ENCODE measurements around the gene FGFR1OP2. TPM values are rescaled to one million over a fixed set of nuclear protein-coding genes. Genes with fewer than 3 reads are reported as not detected.
"Not testable (repeated sequence)": the region's sequence is repeated elsewhere in the genome, so short reads cannot be mapped to it uniquely, and the experiment has no call there.

The FGFR1OP2 gene
- total RNA-seq, 8 experiments from 2014 or later: 28.3 to 55.4 (median 44.8) TPM

GRCh38 chr12:26935636-26936378 lies 2.5 kb upstream of the FGFR1OP2 start:
- Histone ChIP-seq H3K4me3 (no peak overlapping the region), H3K4me1 (replicated peaks in 1 of 2) (peaks cover 9 to 13% of the 10 kb centered on the region in 2 donors), H3K27ac (no peak overlapping the region)
- 79 to 100% (median 94%) methylated on average over 2 to 7 of the region's 7 CpGs for WGBS, 10 experiments
- in situ Hi-C loops (cut with MboI; ENCODE audit: low pct_unique_long_range_greater_than_20kb in 2 of 9, low sequenced_read_pairs in 9 of 9, unreplicated experiment in 9 of 9): no loop called here
- ATAC-seq (replicated peaks in 6 of 8): no peak

DNA sequence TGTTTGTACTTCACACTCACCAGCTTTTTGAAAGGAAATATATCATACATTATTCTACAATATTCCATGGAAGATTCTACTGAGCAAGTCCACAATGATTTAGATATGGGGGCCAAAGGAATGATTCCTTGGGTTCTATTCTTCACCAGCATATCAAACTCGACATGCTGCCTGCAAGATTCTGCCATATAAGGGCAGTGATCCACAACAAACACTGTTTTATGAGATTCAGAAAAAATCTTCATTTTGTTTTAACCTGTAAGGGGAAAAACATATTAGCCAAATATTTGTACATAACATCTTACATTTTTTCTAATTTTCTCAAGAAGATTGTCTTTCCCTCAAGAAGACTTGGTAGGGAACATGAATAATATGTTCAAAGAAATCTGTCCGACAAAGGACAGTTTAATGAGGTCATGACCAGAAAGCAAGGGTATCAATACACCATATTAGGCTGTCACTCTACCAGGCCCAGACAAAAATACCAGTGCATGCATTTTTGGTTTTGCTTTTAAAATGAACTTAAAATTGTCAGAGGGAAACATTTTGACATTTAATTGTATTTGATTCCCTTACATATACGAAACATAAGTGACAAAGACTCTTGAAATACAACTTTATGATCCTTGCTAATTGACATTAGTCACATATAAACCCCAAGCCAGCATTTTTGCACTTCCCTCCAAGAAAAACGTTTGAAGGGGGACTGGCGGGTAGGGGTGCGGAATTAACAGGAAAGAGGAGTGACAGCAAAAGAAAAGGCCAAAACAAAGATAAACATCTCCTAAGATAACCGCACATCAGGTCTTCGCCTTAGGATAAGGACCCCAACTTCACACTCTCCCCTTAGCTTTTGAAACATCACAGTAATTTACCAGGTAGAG lies 1.5 kb upstream of the FGFR1OP2 start:
- no peak for ATAC-seq (replicated peaks in 6 of 8)
- H3K4me3 ChIP-seq: peak overlapping the region; percentile 55 to 83 (median 74)
- 0 to 7% (median 3%) methylated on average over 3 to 8 of the region's 8 CpGs for WGBS, 10 experiments
- peaks cover 9 to 13% of the 10 kb centered on the region in 2 donors for H3K4me1 ChIP-seq (replicated peaks in 1 of 2)
- in situ Hi-C loops (cut with MboI; ENCODE audit: low pct_unique_long_range_greater_than_20kb in 2 of 9, low sequenced_read_pairs in 9 of 9, unreplicated experiment in 9 of 9): no loop called here
- no peak overlapping the region for H3K27ac ChIP-seq

DNA sequence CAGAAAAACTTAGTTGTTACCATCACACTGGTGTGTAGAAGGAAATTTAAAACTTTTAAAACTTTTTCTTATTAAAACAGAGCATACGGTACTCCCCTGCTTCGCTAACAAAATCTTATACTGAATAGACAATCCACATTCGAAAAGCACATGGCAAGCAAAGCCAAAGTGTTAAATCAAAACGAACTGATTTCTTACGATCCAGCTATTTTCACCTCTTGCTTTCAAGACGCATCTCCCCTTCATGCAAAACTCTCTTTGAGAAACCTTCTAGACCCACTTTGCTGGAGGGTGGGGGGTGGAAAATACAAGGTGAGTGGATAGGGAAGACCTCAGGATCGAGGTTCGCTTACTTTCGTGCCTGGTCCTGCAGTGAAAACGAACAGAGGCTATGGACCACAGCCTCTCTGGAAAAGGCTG lies 817 bp upstream of the FGFR1OP2 start:
- 0 to 3% (median 0%) methylated on average over 1 to 8 of the region's 10 CpGs; no CpG with 5 or more reads in 2 of the 10 experiments for WGBS, 10 experiments
- ATAC-seq (replicated peaks in 6 of 8): no peak
- H3K4me3 ChIP-seq: peak overlapping the region; percentile 55 to 83 (median 74)
- H3K27ac ChIP-seq: peak overlapping the region; percentile 98 to 99
- peaks cover 9 to 13% of the 10 kb centered on the region in 2 donors for H3K4me1 ChIP-seq (replicated peaks in 1 of 2)
- in situ Hi-C loops (cut with MboI; ENCODE audit: low pct_unique_long_range_greater_than_20kb in 2 of 9, low sequenced_read_pairs in 9 of 9, unreplicated experiment in 9 of 9): no loop called here

DNA sequence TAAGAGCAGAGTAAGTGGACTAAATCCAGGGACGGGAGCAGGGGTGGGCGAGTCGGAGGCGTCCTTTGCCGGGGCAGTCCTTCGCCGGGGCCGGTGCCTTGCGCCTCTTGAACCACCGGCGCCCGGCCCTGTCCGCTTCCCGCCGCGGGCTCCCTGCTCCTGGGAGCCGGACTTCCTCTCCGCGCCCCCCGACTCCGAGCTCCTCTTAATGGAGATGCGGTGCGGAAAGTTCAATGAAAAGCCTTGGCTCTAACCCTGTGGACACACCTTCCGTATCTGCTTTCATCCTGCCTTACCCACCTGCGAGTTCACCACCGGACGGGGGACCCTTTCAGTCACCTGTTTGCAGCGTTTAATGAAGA lies 412 bp downstream of the FGFR1OP2 start:
- Histone ChIP-seq H3K27ac (peak overlapping the region; percentile 98 to 99), H3K4me1 (replicated peaks in 1 of 2) (peaks cover 6 to 13% of the 10 kb centered on the region in 2 donors), H3K4me3 (peak overlapping the region; percentile 55 to 83 (median 74))
- ATAC-seq (replicated peaks in 6 of 8): peak; percentile 17 to 42 (median 34)
- WGBS, 10 experiments: 0% methylated on average over 1 to 6 of the region's 28 CpGs; no CpG with 5 or more reads in 4 of the 10 experiments
- in situ Hi-C loops (cut with MboI; ENCODE audit: low pct_unique_long_range_greater_than_20kb in 2 of 9, low sequenced_read_pairs in 9 of 9, unreplicated experiment in 9 of 9): no loop called here

GRCh38 chr12:26939192-26939832 lies 1.0 kb downstream of the FGFR1OP2 start:
- peak overlapping the region in 1 of 2 donors; percentile 98 for H3K27ac ChIP-seq
- H3K4me3 ChIP-seq: peak overlapping the region; percentile 55 to 83 (median 74)
- in situ Hi-C loops (cut with MboI; ENCODE audit: low pct_unique_long_range_greater_than_20kb in 2 of 9, low sequenced_read_pairs in 9 of 9, unreplicated experiment in 9 of 9): no loop called here
- 0 to 26% (median 10%) methylated on average over 4 to 9 of the region's 9 CpGs for WGBS, 10 experiments
- peaks cover 6 to 13% of the 10 kb centered on the region in 2 donors for H3K4me1 ChIP-seq (replicated peaks in 1 of 2)
- ATAC-seq (replicated peaks in 6 of 8): no peak

DNA sequence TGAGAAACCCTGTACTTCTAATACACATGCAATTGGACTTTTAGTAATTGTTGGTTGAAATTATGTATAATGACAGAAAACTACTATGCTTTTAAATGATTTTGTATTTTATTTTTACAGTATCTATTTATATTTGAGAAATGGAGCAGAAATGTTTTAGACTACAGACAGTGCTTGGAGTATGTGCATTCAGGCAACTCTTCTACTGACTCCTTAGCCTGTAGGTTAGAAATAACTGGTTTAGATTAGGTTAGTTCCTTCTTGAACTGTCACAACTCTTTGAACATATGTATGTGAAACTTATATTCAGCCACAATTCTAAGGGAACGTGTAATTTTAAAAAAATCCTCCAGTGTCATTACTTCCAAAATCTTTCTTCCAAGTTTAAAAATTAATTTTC lies 1.7 kb downstream of the FGFR1OP2 start:
- 0 to 71% (median 13%) methylated on average over 1 of the region's 1 CpG; no CpG with 5 or more reads in 1 of the 10 experiments for WGBS, 10 experiments
- in situ Hi-C loops (cut with MboI; ENCODE audit: low pct_unique_long_range_greater_than_20kb in 2 of 9, low sequenced_read_pairs in 9 of 9, unreplicated experiment in 9 of 9): no loop called here
- Histone ChIP-seq H3K4me1 (replicated peaks in 1 of 2) (peaks cover 6 to 13% of the 10 kb centered on the region in 2 donors), H3K4me3 (peak overlapping the region; percentile 55 to 83 (median 74)), H3K27ac (no peak overlapping the region)
- no peak for ATAC-seq (replicated peaks in 6 of 8)

DNA sequence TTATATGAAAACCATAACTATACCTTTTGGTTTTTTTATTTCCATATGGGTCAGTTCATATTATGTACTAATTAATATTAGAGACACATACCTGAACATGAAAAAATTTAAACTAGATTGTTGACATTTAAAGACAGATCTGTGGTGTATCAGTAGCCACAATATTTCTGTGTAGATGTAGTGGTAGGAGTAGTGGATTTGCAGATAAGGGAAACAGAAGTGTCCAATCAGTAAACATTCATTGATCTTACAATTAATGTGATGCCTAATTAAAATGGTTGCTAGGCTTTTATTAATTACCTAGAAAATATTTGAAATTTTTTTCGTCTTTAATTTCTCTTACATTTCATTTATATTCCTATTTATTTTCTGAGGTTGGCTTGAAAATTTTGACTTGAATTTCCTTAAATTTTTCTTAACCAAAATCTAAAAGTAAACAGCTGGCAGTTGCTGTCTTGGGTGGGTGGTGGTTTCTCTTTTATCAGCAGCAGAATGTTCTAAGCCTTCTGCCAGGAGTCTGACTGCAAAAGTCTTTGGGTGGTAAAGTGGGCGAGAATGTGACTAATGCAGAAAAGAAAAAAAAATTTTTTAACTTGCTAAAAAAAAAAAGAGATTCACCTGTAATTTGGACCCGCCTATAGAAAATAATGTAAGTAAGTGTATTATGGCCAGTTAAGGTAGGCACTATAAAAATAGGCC lies 2.4 kb downstream of the FGFR1OP2 start:
- 46 to 100% (median 89%) methylated on average over 2 to 3 of the region's 3 CpGs; no CpG with 5 or more reads in 1 of the 10 experiments for WGBS, 10 experiments
- in situ Hi-C loops (cut with MboI; ENCODE audit: low pct_unique_long_range_greater_than_20kb in 2 of 9, low sequenced_read_pairs in 9 of 9, unreplicated experiment in 9 of 9): no loop called here
- H3K27ac ChIP-seq: no peak overlapping the region
- no peak for ATAC-seq (replicated peaks in 6 of 8)
- peaks cover 6 to 13% of the 10 kb centered on the region in 2 donors for H3K4me1 ChIP-seq (replicated peaks in 1 of 2)
- no peak overlapping the region for H3K4me3 ChIP-seq

DNA sequence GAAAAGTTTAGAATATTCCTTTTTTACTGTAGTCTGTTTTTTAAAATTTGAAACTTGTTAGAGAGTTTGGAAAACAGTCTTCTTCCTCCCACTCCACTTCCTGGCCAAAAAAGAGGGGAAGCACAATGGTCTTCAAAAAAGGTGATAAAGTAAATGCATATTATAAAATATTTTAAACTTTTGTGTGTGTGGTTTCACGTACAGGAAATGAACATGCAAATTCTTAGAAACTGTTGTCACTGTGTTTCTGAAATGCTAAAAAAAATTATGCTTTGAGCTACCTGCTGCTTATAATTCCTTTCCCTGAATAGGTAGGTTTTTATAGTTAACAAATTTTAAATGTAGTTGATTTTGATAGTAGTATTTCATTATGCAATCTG lies 2.9 kb downstream of the FGFR1OP2 start:
- in situ Hi-C loops (cut with MboI; ENCODE audit: low pct_unique_long_range_greater_than_20kb in 2 of 9, low sequenced_read_pairs in 9 of 9, unreplicated experiment in 9 of 9): no loop called here
- H3K4me1 ChIP-seq (replicated peaks in 1 of 2): peaks cover 4 to 9% of the 10 kb centered on the region in 2 donors
- WGBS, 10 experiments: 0 to 100% (median 82%) methylated on average over 1 of the region's 1 CpG; no CpG with 5 or more reads in 1 of the 10 experiments
- H3K27ac ChIP-seq: no peak overlapping the region
- ATAC-seq (replicated peaks in 6 of 8): no peak
- H3K4me3 ChIP-seq: no peak overlapping the region

- Histone ChIP-seq H3K4me1 (replicated peaks in 1 of 2) (no peaks in the 10 kb centered on the region), H3K27ac (no peak overlapping the region), H3K4me3 (no peak overlapping the region)
- in situ Hi-C loops (cut with MboI; ENCODE audit: low pct_unique_long_range_greater_than_20kb in 2 of 9, low sequenced_read_pairs in 9 of 9, unreplicated experiment in 9 of 9): no loop called here
- 86 to 100% (median 96%) methylated on average over 1 of the region's 1 CpG; no CpG with 5 or more reads in 2 of the 10 experiments for WGBS, 10 experiments
- ATAC-seq (replicated peaks in 6 of 8): no peak
Observed at GRCh38 chr12:26948309-26948708, 10.0 kb downstream of the FGFR1OP2 start.

DNA sequence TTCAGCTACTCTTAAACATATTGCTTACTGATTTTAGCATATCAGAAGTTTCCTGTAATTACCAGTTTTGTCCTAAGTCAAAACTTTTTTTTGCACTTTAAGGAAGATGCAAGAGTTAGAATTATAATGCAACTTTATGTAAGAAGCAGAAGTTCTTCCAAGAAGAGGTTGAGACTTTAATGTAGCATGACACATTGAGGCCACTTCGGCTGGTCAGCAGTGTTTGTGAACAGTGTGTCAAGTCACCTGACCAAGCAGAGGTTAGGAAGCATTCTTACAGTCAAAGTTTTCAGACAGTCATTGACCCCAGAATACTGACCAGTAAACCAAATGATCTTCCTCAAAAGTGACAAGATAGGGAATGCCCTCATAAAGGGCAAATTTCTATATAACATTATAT lies 15.2 kb downstream of the FGFR1OP2 start:
- Histone ChIP-seq H3K4me1 (replicated peaks in 1 of 2) (no peaks in the 10 kb centered on the region), H3K4me3 (no peak overlapping the region), H3K27ac (no peak overlapping the region)
- peak in 2 of 8 experiments; percentile 53 to 74 for ATAC-seq (replicated peaks in 6 of 8)
- 57 to 100% (median 88%) methylated on average over 1 of the region's 1 CpG; no CpG with 5 or more reads in 3 of the 10 experiments for WGBS, 10 experiments
- in situ Hi-C loops (cut with MboI; ENCODE audit: low pct_unique_long_range_greater_than_20kb in 2 of 9, low sequenced_read_pairs in 9 of 9, unreplicated experiment in 9 of 9): no loop called here

GRCh38 chr12:26954027-26954426 lies 15.8 kb downstream of the FGFR1OP2 start:
- in situ Hi-C loops (cut with MboI; ENCODE audit: low pct_unique_long_range_greater_than_20kb in 2 of 9, low sequenced_read_pairs in 9 of 9, unreplicated experiment in 9 of 9): no loop called here

DNA sequence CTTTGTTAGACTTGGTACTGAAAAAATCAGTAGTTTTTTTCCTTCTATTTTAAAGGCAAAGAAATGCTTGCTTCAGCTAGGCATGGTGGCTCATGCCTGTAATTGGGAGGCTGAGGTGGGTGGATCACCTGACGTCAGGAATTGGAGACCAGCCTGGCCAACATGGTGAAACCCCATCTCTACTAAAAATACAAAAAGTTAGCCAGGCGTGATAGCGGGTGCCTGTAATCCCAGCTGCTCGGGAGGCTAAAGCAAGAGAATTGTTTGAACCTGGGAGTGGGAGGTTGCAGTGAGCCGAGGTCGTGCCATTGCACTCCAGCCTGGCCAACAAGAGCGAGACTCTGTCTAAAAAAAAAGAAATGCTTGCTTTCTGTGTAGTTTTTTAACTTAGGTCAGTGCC lies 23.1 kb downstream of the FGFR1OP2 start:
- in situ Hi-C loops (cut with MboI; ENCODE audit: low pct_unique_long_range_greater_than_20kb in 2 of 9, low sequenced_read_pairs in 9 of 9, unreplicated experiment in 9 of 9); ATAC-seq (replicated peaks in 6 of 8); H3K4me3 ChIP-seq; H3K4me1 ChIP-seq (replicated peaks in 1 of 2); H3K27ac ChIP-seq: not testable (repeated sequence)
- WGBS, 10 experiments: 77 to 100% (median 92%) methylated on average over 2 to 7 of the region's 7 CpGs

More at GRCh38 chr12:26954027-26954426, 15.8 kb downstream of the FGFR1OP2 start:
- Histone ChIP-seq H3K4me1 (replicated peaks in 1 of 2) (no peaks in the 10 kb centered on the region), H3K27ac (no peak overlapping the region), H3K4me3 (no peak overlapping the region)
- ATAC-seq (replicated peaks in 6 of 8): no peak
- WGBS, 10 experiments: 72 to 100% (median 96%) methylated on average over 1 to 4 of the region's 4 CpGs
